Measurements from ENCODE around the gene TRIM28. TPM values are rescaled to one million over a fixed set of nuclear protein-coding genes. Genes with fewer than 3 reads are reported as not detected.

Gene TRIM28
- total RNA-seq, 1 experiment from 2014 or later = 1,221 TPM

DNA sequence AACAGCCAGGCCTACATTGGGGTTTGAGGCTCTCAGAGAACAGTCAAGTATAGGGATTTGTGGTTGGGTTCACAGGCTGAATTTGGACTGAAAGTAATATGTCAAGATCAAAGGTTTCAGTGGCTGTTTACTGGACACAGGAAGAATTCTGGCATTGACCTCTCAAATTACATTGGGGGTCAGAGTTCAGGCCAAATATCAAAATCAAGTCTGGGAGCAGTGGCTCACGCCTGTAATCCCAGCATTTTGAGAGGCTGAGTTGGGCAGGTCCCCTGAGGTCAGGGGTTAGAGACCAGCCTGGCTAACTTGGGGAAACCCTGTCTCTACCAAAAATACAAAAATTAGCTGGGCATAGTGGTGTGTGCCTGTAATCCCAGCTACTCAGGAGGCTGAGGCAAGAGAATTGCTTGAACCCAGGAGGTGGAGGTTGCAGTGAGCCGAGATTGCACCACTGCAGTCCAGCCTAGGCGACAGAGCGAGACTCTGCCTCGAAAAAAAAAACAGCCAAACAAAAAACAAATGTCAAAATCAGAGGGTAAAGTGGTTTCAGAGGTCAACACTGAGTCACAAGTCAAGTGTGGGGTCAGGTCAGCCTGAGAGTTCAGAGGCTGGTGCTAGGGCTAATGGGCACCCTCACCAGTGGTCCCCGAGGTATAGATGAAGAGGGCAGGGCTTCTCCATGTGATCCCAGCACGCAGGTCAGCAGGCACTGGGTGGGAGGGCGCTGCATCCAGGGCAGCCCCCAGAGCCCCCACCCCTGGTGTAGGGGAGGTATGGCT, 33.6 kb upstream of the TRIM28 start:
- ATAC-seq (no peak), DNase-seq (ENCODE audit: low spot score) (no peak)
- Mint-ChIP-seq H3K36me3 (peaks cover 10% of the 10 kb centered on the region), H3K4me3 (no peak overlapping the region), H3K27ac (no peak overlapping the region), H3K4me1 (peaks cover 8% of the 10 kb centered on the region), H3K27me3 (ENCODE audit: low read depth) (peaks cover 22% of the 10 kb centered on the region), H3K9me3 (peaks cover 14% of the 10 kb centered on the region)
- ChIA-PET CTCF (no interaction called here), POLR2A (no interaction called here)
- TF ChIP-seq, protein P1, sequence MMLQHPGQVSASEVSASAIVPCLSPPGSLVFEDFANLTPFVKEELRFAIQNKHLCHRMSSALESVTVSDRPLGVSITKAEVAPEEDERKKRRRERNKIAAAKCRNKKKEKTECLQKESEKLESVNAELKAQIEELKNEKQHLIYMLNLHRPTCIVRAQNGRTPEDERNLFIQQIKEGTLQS (CRISPR knock-in tag; conservative IDR thresholded peaks at IDR 0.05) = no peak
- TF ChIP-seq, protein P2, sequence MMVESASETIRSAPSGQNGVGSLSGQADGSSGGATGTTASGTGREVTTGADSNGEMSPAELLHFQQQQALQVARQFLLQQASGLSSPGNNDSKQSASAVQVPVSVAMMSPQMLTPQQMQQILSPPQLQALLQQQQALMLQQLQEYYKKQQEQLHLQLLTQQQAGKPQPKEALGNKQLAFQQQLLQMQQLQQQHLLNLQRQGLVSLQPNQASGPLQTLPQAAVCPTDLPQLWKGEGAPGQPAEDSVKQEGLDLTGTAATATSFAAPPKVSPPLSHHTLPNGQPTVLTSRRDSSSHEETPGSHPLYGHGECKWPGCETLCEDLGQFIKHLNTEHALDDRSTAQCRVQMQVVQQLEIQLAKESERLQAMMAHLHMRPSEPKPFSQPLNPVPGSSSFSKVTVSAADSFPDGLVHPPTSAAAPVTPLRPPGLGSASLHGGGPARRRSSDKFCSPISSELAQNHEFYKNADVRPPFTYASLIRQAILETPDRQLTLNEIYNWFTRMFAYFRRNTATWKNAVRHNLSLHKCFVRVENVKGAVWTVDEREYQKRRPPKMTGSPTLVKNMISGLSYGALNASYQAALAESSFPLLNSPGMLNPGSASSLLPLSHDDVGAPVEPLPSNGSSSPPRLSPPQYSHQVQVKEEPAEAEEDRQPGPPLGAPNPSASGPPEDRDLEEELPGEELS (CRISPR knock-in tag; IDR thresholded peaks at IDR 0.05) = no peak
- TF ChIP-seq HMGA2 (CRISPR knock-in tag; IDR thresholded peaks at IDR 0.05) = no peak
- TF ChIP-seq, protein P3, sequence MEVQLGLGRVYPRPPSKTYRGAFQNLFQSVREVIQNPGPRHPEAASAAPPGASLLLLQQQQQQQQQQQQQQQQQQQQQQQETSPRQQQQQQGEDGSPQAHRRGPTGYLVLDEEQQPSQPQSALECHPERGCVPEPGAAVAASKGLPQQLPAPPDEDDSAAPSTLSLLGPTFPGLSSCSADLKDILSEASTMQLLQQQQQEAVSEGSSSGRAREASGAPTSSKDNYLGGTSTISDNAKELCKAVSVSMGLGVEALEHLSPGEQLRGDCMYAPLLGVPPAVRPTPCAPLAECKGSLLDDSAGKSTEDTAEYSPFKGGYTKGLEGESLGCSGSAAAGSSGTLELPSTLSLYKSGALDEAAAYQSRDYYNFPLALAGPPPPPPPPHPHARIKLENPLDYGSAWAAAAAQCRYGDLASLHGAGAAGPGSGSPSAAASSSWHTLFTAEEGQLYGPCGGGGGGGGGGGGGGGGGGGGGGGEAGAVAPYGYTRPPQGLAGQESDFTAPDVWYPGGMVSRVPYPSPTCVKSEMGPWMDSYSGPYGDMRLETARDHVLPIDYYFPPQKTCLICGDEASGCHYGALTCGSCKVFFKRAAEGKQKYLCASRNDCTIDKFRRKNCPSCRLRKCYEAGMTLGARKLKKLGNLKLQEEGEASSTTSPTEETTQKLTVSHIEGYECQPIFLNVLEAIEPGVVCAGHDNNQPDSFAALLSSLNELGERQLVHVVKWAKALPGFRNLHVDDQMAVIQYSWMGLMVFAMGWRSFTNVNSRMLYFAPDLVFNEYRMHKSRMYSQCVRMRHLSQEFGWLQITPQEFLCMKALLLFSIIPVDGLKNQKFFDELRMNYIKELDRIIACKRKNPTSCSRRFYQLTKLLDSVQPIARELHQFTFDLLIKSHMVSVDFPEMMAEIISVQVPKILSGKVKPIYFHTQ (CRISPR knock-in tag; IDR thresholded peaks at IDR 0.05) = no peak

DNA sequence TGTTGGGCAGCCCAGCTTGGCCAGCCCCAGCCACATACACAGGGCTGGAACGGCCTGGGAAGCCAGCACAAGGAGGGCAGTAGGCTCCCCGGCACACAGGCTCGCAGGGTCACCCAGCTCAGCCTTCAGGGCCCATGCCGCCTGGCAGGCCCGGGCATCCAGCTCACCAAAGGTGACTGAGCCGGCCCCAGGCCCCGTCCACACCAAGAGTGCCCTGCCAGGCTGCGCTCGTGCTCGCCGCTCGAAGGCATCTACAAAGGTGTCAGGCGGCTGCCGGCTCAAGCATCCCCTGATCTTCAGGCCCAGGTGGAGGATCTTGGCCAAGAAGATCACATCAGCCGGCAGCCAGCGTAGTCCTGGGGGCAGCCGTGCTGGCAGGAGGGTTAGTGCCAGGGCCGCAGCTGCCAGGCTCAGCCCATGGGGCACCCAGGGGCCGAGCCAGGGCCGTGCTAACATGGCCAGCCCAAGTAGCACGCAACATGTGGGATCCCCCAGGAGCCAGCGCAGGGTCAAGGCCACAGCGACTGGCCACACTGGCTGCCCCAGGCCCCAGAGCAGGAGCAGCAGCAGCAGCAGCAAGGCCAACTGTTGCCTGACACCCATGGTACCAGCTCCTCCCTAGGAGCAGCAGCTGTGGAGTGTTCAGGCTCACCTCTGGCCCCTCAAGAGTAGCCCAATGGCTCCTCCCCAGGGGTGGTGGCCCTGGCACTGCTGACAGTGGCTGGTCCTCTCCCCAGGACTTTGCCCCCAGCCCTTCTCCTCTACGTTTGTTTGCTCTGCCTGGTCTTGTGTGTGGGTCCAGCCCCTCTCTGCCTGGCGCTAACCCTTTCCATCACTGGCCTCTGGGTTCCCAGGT, 32.3 kb upstream of the TRIM28 start, which contains the start of gene SLC27A5:
SLC27A5 (minus strand) TSS at position 640 of the 856 bp plus-strand sequence; CDS start at position 603, 37 bp downstream.
- Mint-ChIP-seq H3K4me1 (peaks cover 18% of the 10 kb centered on the region), H3K27me3 (ENCODE audit: low read depth) (peaks cover 20% of the 10 kb centered on the region), H3K27ac (no peak within 1 kb of the TSS), H3K4me3 (no peak within 1 kb of the TSS), H3K36me3 (peaks cover 15% of the 10 kb centered on the region), H3K9me3 (peaks cover 11% of the 10 kb centered on the region)
- DNase-seq (ENCODE audit: low spot score) = no peak
- ChIA-PET CTCF (no interaction called here), POLR2A (interaction anchor here (0.8 kb wide), 1 partner anchor 44 kb away, joined by 3 read pairs; no protein-coding TSS in a partner anchor)
- ATAC-seq = no peak
- TF ChIP-seq, protein P1 (CRISPR knock-in tag; conservative IDR thresholded peaks at IDR 0.05) = no peak
- TF ChIP-seq HMGA2 (CRISPR knock-in tag; IDR thresholded peaks at IDR 0.05) (no peak), ATF1 (CRISPR knock-in tag; IDR thresholded peaks at IDR 0.05) (no peak), JUN (CRISPR knock-in tag; IDR thresholded peaks at IDR 0.05) (no peak), ZNF396 (CRISPR knock-in tag; IDR thresholded peaks at IDR 0.05; ENCODE audit: borderline replicate concordance) (no peak), EMX1 (CRISPR knock-in tag; IDR thresholded peaks at IDR 0.05) (no peak), ZBTB21 (CRISPR knock-in tag; IDR thresholded peaks at IDR 0.05; ENCODE audit: borderline replicate concordance) (no peak), GRHL2 (CRISPR knock-in tag; IDR thresholded peaks at IDR 0.05; ENCODE audit: insufficient replicate concordance, severe bottlenecking) (no peak)
- TF ChIP-seq, protein P4, sequence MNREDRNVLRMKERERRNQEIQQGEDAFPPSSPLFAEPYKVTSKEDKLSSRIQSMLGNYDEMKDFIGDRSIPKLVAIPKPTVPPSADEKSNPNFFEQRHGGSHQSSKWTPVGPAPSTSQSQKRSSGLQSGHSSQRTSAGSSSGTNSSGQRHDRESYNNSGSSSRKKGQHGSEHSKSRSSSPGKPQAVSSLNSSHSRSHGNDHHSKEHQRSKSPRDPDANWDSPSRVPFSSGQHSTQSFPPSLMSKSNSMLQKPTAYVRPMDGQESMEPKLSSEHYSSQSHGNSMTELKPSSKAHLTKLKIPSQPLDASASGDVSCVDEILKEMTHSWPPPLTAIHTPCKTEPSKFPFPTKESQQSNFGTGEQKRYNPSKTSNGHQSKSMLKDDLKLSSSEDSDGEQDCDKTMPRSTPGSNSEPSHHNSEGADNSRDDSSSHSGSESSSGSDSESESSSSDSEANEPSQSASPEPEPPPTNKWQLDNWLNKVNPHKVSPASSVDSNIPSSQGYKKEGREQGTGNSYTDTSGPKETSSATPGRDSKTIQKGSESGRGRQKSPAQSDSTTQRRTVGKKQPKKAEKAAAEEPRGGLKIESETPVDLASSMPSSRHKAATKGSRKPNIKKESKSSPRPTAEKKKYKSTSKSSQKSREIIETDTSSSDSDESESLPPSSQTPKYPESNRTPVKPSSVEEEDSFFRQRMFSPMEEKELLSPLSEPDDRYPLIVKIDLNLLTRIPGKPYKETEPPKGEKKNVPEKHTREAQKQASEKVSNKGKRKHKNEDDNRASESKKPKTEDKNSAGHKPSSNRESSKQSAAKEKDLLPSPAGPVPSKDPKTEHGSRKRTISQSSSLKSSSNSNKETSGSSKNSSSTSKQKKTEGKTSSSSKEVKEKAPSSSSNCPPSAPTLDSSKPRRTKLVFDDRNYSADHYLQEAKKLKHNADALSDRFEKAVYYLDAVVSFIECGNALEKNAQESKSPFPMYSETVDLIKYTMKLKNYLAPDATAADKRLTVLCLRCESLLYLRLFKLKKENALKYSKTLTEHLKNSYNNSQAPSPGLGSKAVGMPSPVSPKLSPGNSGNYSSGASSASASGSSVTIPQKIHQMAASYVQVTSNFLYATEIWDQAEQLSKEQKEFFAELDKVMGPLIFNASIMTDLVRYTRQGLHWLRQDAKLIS (CRISPR knock-in tag; IDR thresholded peaks at IDR 0.05; ENCODE audit: borderline replicate concordance) = no peak
- TF ChIP-seq, protein P5, sequence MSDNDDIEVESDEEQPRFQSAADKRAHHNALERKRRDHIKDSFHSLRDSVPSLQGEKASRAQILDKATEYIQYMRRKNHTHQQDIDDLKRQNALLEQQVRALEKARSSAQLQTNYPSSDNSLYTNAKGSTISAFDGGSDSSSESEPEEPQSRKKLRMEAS (CRISPR knock-in tag; IDR thresholded peaks at IDR 0.05) = no peak
- TF ChIP-seq, protein P2 (CRISPR knock-in tag; IDR thresholded peaks at IDR 0.05) = no peak
- TF ChIP-seq, protein P6, sequence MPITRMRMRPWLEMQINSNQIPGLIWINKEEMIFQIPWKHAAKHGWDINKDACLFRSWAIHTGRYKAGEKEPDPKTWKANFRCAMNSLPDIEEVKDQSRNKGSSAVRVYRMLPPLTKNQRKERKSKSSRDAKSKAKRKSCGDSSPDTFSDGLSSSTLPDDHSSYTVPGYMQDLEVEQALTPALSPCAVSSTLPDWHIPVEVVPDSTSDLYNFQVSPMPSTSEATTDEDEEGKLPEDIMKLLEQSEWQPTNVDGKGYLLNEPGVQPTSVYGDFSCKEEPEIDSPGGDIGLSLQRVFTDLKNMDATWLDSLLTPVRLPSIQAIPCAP (CRISPR knock-in tag; IDR thresholded peaks at IDR 0.05) = no peak
- TF ChIP-seq, protein P7, sequence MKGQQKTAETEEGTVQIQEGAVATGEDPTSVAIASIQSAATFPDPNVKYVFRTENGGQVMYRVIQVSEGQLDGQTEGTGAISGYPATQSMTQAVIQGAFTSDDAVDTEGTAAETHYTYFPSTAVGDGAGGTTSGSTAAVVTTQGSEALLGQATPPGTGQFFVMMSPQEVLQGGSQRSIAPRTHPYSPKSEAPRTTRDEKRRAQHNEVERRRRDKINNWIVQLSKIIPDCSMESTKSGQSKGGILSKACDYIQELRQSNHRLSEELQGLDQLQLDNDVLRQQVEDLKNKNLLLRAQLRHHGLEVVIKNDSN (CRISPR knock-in tag; IDR thresholded peaks at IDR 0.05) = no peak
- TF ChIP-seq, protein P8, sequence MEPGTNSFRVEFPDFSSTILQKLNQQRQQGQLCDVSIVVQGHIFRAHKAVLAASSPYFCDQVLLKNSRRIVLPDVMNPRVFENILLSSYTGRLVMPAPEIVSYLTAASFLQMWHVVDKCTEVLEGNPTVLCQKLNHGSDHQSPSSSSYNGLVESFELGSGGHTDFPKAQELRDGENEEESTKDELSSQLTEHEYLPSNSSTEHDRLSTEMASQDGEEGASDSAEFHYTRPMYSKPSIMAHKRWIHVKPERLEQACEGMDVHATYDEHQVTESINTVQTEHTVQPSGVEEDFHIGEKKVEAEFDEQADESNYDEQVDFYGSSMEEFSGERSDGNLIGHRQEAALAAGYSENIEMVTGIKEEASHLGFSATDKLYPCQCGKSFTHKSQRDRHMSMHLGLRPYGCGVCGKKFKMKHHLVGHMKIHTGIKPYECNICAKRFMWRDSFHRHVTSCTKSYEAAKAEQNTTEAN (CRISPR knock-in tag; IDR thresholded peaks at IDR 0.05) = no peak
